Endodermal cell (in vitro differentiated cells): ENCODE measurements around the gene ARL14. TPM values are rescaled to one million over a fixed set of nuclear protein-coding genes. Genes with fewer than 3 reads are reported as not detected.

Experiments used
- DNase-seq: peaks from one replicate; pipeline ENCODE4 v3.0.0-alpha.2; 2017
- H3K27ac ChIP-seq: 2 replicates; pipeline ENCODE4 v1.5.1; 2013; ENCODE audit warnings: mild to moderate bottlenecking, low read depth, low read length, moderate library complexity
- H3K27me3 ChIP-seq: 2 replicates; pipeline ENCODE4 v1.6.1; 2013; ENCODE audit warnings: mild to moderate bottlenecking, low read length, moderate library complexity; ENCODE audit not compliant: insufficient read depth, control insufficient read depth, poor library complexity, severe bottlenecking
- H3K36me3 ChIP-seq: 2 replicates; pipeline ENCODE4 v1.7.0; 2013; ENCODE audit warnings: mild to moderate bottlenecking, low read length, moderate library complexity; ENCODE audit not compliant: control insufficient read depth, insufficient read depth
- H3K4me1 ChIP-seq: one replicate; pipeline ENCODE4 v1.7.0; 2013; ENCODE audit warnings: low read length; ENCODE audit not compliant: control insufficient read depth, insufficient read depth
- H3K4me3 ChIP-seq: 2 replicates; pipeline ENCODE4 v1.5.1; 2013; ENCODE audit warnings: mild to moderate bottlenecking, low read length, moderate library complexity
- H3K9ac ChIP-seq: 2 replicates; pipeline ENCODE4 v1.6.1; 2013; ENCODE audit warnings: mild to moderate bottlenecking, low read length, moderate library complexity; ENCODE audit not compliant: poor library complexity, severe bottlenecking; ENCODE audit errors: extremely low read depth
- H3K9me3 ChIP-seq: 2 replicates; pipeline ENCODE4 v1.6.1; 2013; ENCODE audit warnings: mild to moderate bottlenecking, low read length, moderate library complexity; ENCODE audit not compliant: control insufficient read depth
- H3K27ac Mint-ChIP-seq: 2 replicates; pipeline ENCODE4 v1.8.0; 2020; ENCODE audit warnings: mixed read lengths
- H3K27me3 Mint-ChIP-seq: 2 replicates; pipeline ENCODE4 v1.8.0; 2021; ENCODE audit warnings: mild to moderate bottlenecking, mixed read lengths; ENCODE audit not compliant: insufficient read depth
- H3K36me3 Mint-ChIP-seq: 2 replicates; pipeline ENCODE4 v1.8.0; 2020; ENCODE audit warnings: low read depth, mixed read lengths
- H3K4me1 Mint-ChIP-seq: 2 replicates; pipeline ENCODE4 v1.8.0; 2020; ENCODE audit warnings: mixed read lengths
- H3K4me3 Mint-ChIP-seq: 2 replicates; pipeline ENCODE4 v1.8.0; 2020; ENCODE audit warnings: mild to moderate bottlenecking, moderate library complexity, mixed read lengths
- H3K9me3 Mint-ChIP-seq: 2 replicates; pipeline ENCODE4 v1.8.0; 2020; ENCODE audit warnings: mild to moderate bottlenecking, mixed read lengths
- WGBS, 2 experiments: methylation state at CpG; one replicate each; pipeline versions ENCODE4 v1.1.5 to v1.1.7; 2013; ENCODE audit warnings: missing lambda C conversion rate in 2 of 2, mixed read lengths in 1 of 2; ENCODE audit not compliant: insufficient coverage in 1 of 2, insufficient read length in 1 of 2; 5-methylcytosine and 5-hydroxymethylcytosine counted together
- total RNA-seq, 2 donors: library from RNA; stranded (reverse); fragmentation: NEBNext Ultra II Directional in 1 of 2; extraction: Animal tissue kit (Norgen Biotek cat#: 25700) in 1 of 2; gene quantifications; 2 replicates in 1 of 2; 3 replicates in 1 of 2; pipeline ENCODE4 v1.2.1, GENCODE V29; 2021
- TF ChIP-seq, protein P1 (sequence below): fragments of 200-600 bp; sonication (generic); conservative IDR thresholded peaks from 2 replicates; pipeline ENCODE4 v1.5.0; 2021; ENCODE audit warnings: antibody characterized with exemption, mild to moderate bottlenecking

ARL14 gene
- total RNA-seq, 2 donors from 2014 or later, result not detected

DNA sequence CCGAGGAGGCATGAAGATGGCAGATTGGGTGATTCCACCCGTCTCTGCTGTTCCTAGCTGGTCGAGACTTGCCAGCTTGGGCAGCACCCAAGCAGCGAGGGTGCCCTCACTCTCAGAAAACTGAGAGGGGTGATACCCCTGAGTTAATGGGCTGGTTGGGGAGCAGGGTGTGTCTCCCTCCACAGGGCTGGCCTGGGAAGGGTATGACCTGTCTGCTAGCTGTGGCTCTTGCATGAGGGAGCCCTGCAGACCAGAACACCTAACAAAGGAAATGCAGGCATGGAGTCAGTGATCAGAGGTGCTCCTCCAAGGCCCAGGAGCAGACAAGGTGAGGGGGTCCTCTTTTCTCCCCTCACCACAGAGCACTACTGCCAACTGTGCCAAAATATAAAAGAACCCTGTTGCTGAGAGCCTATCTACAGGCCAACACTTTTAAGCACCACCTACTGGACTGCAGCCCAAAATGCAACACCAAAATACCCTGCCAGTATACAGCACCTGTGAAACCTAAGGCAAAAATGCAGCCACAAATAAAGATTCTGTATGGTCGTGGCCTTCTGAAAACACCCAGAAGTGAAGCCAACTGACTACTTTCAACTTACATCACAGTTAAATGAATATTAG, 43.3 kb downstream of the ARL14 start:
- Histone ChIP-seq H3K4me3 (no peak overlapping the region), H3K9me3 (no peaks in the 10 kb centered on the region), H3K9ac (no peak overlapping the region), H3K36me3 (no peaks in the 10 kb centered on the region), H3K27ac (no peak overlapping the region), H3K27me3 (no peaks in the 10 kb centered on the region), H3K4me1 (no peaks in the 10 kb centered on the region)
- DNase-seq, result peak; percentile 65
- Mint-ChIP-seq H3K27ac (no peak overlapping the region), H3K4me3 (no peak overlapping the region), H3K4me1 (peaks cover 3% of the 10 kb centered on the region), H3K27me3 (no peaks in the 10 kb centered on the region), H3K9me3 (peaks cover 5% of the 10 kb centered on the region), H3K36me3 (no peaks in the 10 kb centered on the region)
- 60 to 85% methylated on average over 1 to 5 of the region's 5 CpGs for WGBS, 2 experiments
- TF ChIP-seq, protein P1, sequence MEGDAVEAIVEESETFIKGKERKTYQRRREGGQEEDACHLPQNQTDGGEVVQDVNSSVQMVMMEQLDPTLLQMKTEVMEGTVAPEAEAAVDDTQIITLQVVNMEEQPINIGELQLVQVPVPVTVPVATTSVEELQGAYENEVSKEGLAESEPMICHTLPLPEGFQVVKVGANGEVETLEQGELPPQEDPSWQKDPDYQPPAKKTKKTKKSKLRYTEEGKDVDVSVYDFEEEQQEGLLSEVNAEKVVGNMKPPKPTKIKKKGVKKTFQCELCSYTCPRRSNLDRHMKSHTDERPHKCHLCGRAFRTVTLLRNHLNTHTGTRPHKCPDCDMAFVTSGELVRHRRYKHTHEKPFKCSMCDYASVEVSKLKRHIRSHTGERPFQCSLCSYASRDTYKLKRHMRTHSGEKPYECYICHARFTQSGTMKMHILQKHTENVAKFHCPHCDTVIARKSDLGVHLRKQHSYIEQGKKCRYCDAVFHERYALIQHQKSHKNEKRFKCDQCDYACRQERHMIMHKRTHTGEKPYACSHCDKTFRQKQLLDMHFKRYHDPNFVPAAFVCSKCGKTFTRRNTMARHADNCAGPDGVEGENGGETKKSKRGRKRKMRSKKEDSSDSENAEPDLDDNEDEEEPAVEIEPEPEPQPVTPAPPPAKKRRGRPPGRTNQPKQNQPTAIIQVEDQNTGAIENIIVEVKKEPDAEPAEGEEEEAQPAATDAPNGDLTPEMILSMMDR, result peak; percentile 70

DNA sequence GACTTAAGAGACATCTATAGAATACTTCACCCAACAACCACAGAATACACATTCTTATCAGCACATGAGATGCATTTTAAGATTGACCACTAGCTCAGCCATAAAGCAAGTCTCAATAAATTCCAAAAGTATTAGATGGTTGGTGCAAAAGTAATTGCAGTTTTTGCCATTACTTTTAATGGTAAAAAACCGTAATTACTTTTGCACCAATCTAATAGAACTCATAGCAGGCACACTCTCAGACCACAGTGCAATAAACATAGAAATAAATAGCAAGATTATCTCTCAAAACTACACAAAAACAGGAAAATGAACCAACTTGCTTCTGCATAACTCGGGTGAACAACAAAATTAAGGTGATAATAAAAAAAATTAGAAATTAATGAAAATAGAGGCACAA, 45.4 kb downstream of the ARL14 start:
- WGBS, 2 experiments, result 80 to 87% methylated on average over 1 to 2 of the region's 2 CpGs
- no peak for DNase-seq
- Mint-ChIP-seq H3K4me3 (no peak overlapping the region), H3K27me3 (no peaks in the 10 kb centered on the region), H3K36me3 (no peaks in the 10 kb centered on the region), H3K4me1 (peaks cover 3% of the 10 kb centered on the region), H3K27ac (no peak overlapping the region), H3K9me3 (peaks cover 5% of the 10 kb centered on the region)
- Histone ChIP-seq H3K27ac (no peak overlapping the region), H3K4me3 (no peak overlapping the region), H3K27me3 (no peaks in the 10 kb centered on the region), H3K9me3 (no peaks in the 10 kb centered on the region), H3K36me3 (no peaks in the 10 kb centered on the region), H3K4me1 (no peaks in the 10 kb centered on the region), H3K9ac (no peak overlapping the region)
- TF ChIP-seq, protein P1, result no peak

DNA sequence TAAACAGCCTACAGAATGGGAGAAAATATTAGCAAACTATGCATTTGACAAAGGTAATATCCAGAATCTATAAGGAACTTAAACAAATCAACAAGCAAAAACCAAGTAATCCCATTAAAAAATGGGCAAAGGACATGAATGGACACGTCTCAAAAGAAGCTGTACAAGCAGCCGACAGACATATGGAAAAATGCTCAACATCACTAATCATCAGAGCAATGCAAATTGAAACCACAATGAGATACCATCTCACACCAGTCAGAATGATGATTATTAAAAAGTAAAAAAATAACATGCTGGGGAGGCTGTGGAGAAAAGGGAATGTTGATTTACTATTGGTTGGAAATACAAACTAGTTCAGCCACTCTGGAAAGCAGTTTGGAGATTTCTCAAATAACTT, 48.4 kb downstream of the ARL14 start:
- Histone ChIP-seq H3K9me3 (no peaks in the 10 kb centered on the region), H3K27me3 (peaks cover 9% of the 10 kb centered on the region), H3K27ac (no peak overlapping the region), H3K4me3 (no peak overlapping the region), H3K9ac (no peak overlapping the region), H3K36me3 (no peaks in the 10 kb centered on the region), H3K4me1 (no peaks in the 10 kb centered on the region)
- Mint-ChIP-seq H3K27me3 (peaks cover 3% of the 10 kb centered on the region), H3K4me3 (no peak overlapping the region), H3K27ac (no peak overlapping the region), H3K36me3 (no peaks in the 10 kb centered on the region), H3K9me3 (peaks cover 5% of the 10 kb centered on the region), H3K4me1 (peaks cover 3% of the 10 kb centered on the region)
- no peak for DNase-seq
- WGBS, 2 experiments, result 50 to 79% methylated on average over 1 to 2 of the region's 2 CpGs
- TF ChIP-seq, protein P1, result no peak

Other genes with a start within 250 kb of the ARL14 start
- 10 to 100 TPM; 32.7 to 33.1 TPM for gene TRIM59, start 227.4 kb upstream of the ARL14 start, total RNA-seq
- 10 to 100 TPM; 65.2 to 73.0 TPM for gene KPNA4, start 111.6 kb upstream of the ARL14 start, total RNA-seq
- gene PPM1L, start 79.1 kb downstream of the ARL14 start, total RNA-seq, result 1 to 10 TPM; 1.6 to 3.3 TPM